HG03520 (cell line): ENCODE data around the gene MON1A.
"Not testable (repeated sequence)": the region's sequence is repeated elsewhere in the genome, so short reads cannot be mapped to it uniquely, and the experiment has no call there.

Source experiments
- ATAC-seq: cut with Tn5 transposase; IDR thresholded peaks from one replicate; pipeline ENCODE4 v1.9.1; 2021; ENCODE audit warnings: mild to moderate bottlenecking, moderate library complexity; ENCODE audit not compliant: unreplicated experiment

The MON1A gene

GRCh38 chr3:49929291-49930167 is at the start of gene MON1A:
Gene MON1A (minus strand): TSS chr3:49929811. CDS start chr3:49913346, 16,465 bp downstream.
- ATAC-seq = peak; percentile 83

- no peak for ATAC-seq
These were observed 47.3 kb upstream of the MON1A start for GRCh38 chr3:49976942-49977341.

- ATAC-seq = no peak
These were observed 43.0 kb upstream of the MON1A start for GRCh38 chr3:49972656-49973055.

- no peak for ATAC-seq
These were observed 38.7 kb upstream of the MON1A start for GRCh38 chr3:49968346-49968745.

GRCh38 chr3:49967291-49967690 is 37.7 kb upstream of the MON1A start:
- ATAC-seq = no peak

- no peak for ATAC-seq
These were observed 36.8 kb upstream of the MON1A start for GRCh38 chr3:49966233-49966942.

GRCh38 chr3:49955636-49956035 is 26.0 kb upstream of the MON1A start:
- ATAC-seq = no peak

- no peak for ATAC-seq
These were observed 23.3 kb upstream of the MON1A start for GRCh38 chr3:49952924-49953323.

- no peak for ATAC-seq
These were observed 13.0 kb upstream of the MON1A start for GRCh38 chr3:49942651-49943050.

- peak; percentile 1 for ATAC-seq
These were observed 11.1 kb upstream of the MON1A start for GRCh38 chr3:49940667-49941249.

- ATAC-seq = peak; percentile 88
These were observed 10.5 kb upstream of the MON1A start, which contains the start of gene RBM6 for GRCh38 chr3:49939858-49940666. Gene RBM6 (plus strand): TSS chr3:49940150. CDS start chr3:49962642, 22,492 bp downstream.

GRCh38 chr3:49937090-49937489 is 7.5 kb upstream of the MON1A start:
- no peak for ATAC-seq

GRCh38 chr3:49932281-49932680 is 2.7 kb upstream of the MON1A start:
- not testable (repeated sequence) for ATAC-seq

GRCh38 chr3:49930922-49931321 is 1.3 kb upstream of the MON1A start:
- no peak for ATAC-seq

- no peak for ATAC-seq
These were observed 618 bp upstream of the MON1A start for GRCh38 chr3:49930168-49930690.

- ATAC-seq = no peak
These were observed 1.1 kb downstream of the MON1A start for GRCh38 chr3:49928481-49929017.

- no peak for ATAC-seq
These were observed 1.8 kb downstream of the MON1A start for GRCh38 chr3:49927798-49928197.

- ATAC-seq = no peak
These were observed 3.4 kb downstream of the MON1A start for GRCh38 chr3:49926117-49926728.

GRCh38 chr3:49925485-49925884 is 4.1 kb downstream of the MON1A start:
- ATAC-seq = no peak

GRCh38 chr3:49924683-49925082 is 4.9 kb downstream of the MON1A start:
- ATAC-seq = no peak
